Measurements from ENCODE around the gene ZBTB20. TPM values are rescaled to one million over a fixed set of nuclear protein-coding genes. Genes with fewer than 3 reads are reported as not detected.

Gene ZBTB20
- total and polyA plus RNA-seq, 2 donors (not counting 1 experiment from before 2014, with no cell fraction given): 4.0 to 22.5 TPM

- peaks cover 26% of the 10 kb centered on the region for H3K79me2 ChIP-seq (ENCODE audit: control insufficient read depth, insufficient read depth, low read length)
- H3K27me3 ChIP-seq (ENCODE audit: control insufficient read depth, insufficient read depth, low read length): no peaks in the 10 kb centered on the region
- H4K20me1 ChIP-seq (ENCODE audit: control insufficient read depth, extremely low read depth, insufficient read depth, low read length): no peaks in the 10 kb centered on the region
- H3K4me2 ChIP-seq (ENCODE audit: extremely low read depth, insufficient read depth, low read length): no peak overlapping the region
- H3K27ac ChIP-seq (ENCODE audit: insufficient read depth, low read length): no peak overlapping the region
- no peaks in the 10 kb centered on the region for H3K9me3 ChIP-seq (ENCODE audit: control insufficient read depth, insufficient read depth, low read depth, low read length)
- no peak overlapping the region for H2AFZ ChIP-seq (ENCODE audit: low read length)
- H3K36me3 ChIP-seq (ENCODE audit: control insufficient read depth, insufficient read depth, low read length): no peaks in the 10 kb centered on the region
- H3K4me3 ChIP-seq (replicated peaks in 1 of 4; ENCODE audit: control extremely low read depth in 1 of 4, insufficient read depth in 1 of 4, low read depth in 3 of 4, low read length in 4 of 4): no peak overlapping the region
- no peak overlapping the region for H3K9ac ChIP-seq (ENCODE audit: insufficient read depth, low read length)
- H3K4me1 ChIP-seq (ENCODE audit: control insufficient read depth, extremely low read depth, insufficient read depth, low read length): peaks cover 2% of the 10 kb centered on the region
- TF ChIP-seq CTCF (conservative IDR thresholded peaks at IDR 0.05 in 1 of 2, IDR thresholded peaks at IDR 0.05 in 1 of 2; ENCODE audit: low read depth in 1 of 2, low read length in 2 of 2): no peak
- no peak for TF ChIP-seq EZH2 (IDR thresholded peaks at IDR 0.05; ENCODE audit: low read length, missing control alignments)
- no peak for DNase-seq (ENCODE audit: low read depth in 2 of 2)
These were observed 527.3 kb downstream of the ZBTB20 start for GRCh38 chr3:114619771-114620170.

- no peak overlapping the region for H2AFZ ChIP-seq (ENCODE audit: low read length)
- DNase-seq (ENCODE audit: low read depth in 2 of 2): no peak
- no peaks in the 10 kb centered on the region for H3K27me3 ChIP-seq (ENCODE audit: control insufficient read depth, insufficient read depth, low read length)
- no peaks in the 10 kb centered on the region for H3K4me1 ChIP-seq (ENCODE audit: control insufficient read depth, extremely low read depth, insufficient read depth, low read length)
- H3K79me2 ChIP-seq (ENCODE audit: control insufficient read depth, insufficient read depth, low read length): peaks cover 19% of the 10 kb centered on the region
- H3K9me3 ChIP-seq (ENCODE audit: control insufficient read depth, insufficient read depth, low read depth, low read length): no peaks in the 10 kb centered on the region
- H3K4me2 ChIP-seq (ENCODE audit: extremely low read depth, insufficient read depth, low read length): no peak overlapping the region
- TF ChIP-seq CTCF (conservative IDR thresholded peaks at IDR 0.05 in 1 of 2, IDR thresholded peaks at IDR 0.05 in 1 of 2; ENCODE audit: low read depth in 1 of 2, low read length in 2 of 2) (no peak), EZH2 (IDR thresholded peaks at IDR 0.05; ENCODE audit: low read length, missing control alignments) (no peak)
- no peak overlapping the region for H3K4me3 ChIP-seq (replicated peaks in 1 of 4; ENCODE audit: control extremely low read depth in 1 of 4, insufficient read depth in 1 of 4, low read depth in 3 of 4, low read length in 4 of 4)
- H3K36me3 ChIP-seq (ENCODE audit: control insufficient read depth, insufficient read depth, low read length): no peaks in the 10 kb centered on the region
- no peak overlapping the region for H3K27ac ChIP-seq (ENCODE audit: insufficient read depth, low read length)
- H4K20me1 ChIP-seq (ENCODE audit: control insufficient read depth, extremely low read depth, insufficient read depth, low read length): no peaks in the 10 kb centered on the region
- H3K9ac ChIP-seq (ENCODE audit: insufficient read depth, low read length): no peak overlapping the region
These were observed 531.5 kb downstream of the ZBTB20 start for GRCh38 chr3:114615523-114616085.

GRCh38 chr3:114609973-114610630, 537.0 kb downstream of the ZBTB20 start:
- Histone ChIP-seq H3K4me1 (ENCODE audit: control insufficient read depth, extremely low read depth, insufficient read depth, low read length) (peaks cover 16% of the 10 kb centered on the region), H3K9ac (ENCODE audit: insufficient read depth, low read length) (no peak overlapping the region), H3K4me3 (replicated peaks in 1 of 4; ENCODE audit: control extremely low read depth in 1 of 4, insufficient read depth in 1 of 4, low read depth in 3 of 4, low read length in 4 of 4) (no peak overlapping the region), H3K27me3 (ENCODE audit: control insufficient read depth, insufficient read depth, low read length) (no peaks in the 10 kb centered on the region), H3K36me3 (ENCODE audit: control insufficient read depth, insufficient read depth, low read length) (no peaks in the 10 kb centered on the region), H3K27ac (ENCODE audit: insufficient read depth, low read length) (peak overlapping the region; percentile 27), H2AFZ (ENCODE audit: low read length) (no peak overlapping the region), H3K4me2 (ENCODE audit: extremely low read depth, insufficient read depth, low read length) (no peak overlapping the region), H4K20me1 (ENCODE audit: control insufficient read depth, extremely low read depth, insufficient read depth, low read length) (no peaks in the 10 kb centered on the region), H3K9me3 (ENCODE audit: control insufficient read depth, insufficient read depth, low read depth, low read length) (no peaks in the 10 kb centered on the region), H3K79me2 (ENCODE audit: control insufficient read depth, insufficient read depth, low read length) (peaks cover 20% of the 10 kb centered on the region)
- TF ChIP-seq EZH2 (IDR thresholded peaks at IDR 0.05; ENCODE audit: low read length, missing control alignments): no peak
- no peak for TF ChIP-seq CTCF (conservative IDR thresholded peaks at IDR 0.05 in 1 of 2, IDR thresholded peaks at IDR 0.05 in 1 of 2; ENCODE audit: low read depth in 1 of 2, low read length in 2 of 2)
- DNase-seq (ENCODE audit: low read depth in 2 of 2): no peak
